HCT116 (cell line): ENCODE data around the gene HIPK2. TPM values are rescaled to one million over a fixed set of nuclear protein-coding genes. Genes with fewer than 3 reads are reported as not detected.
A peak's percentile ranks its signal among the peaks of the same experiment; 100 is the strongest.

Experiments
- ATAC-seq: fragments of 200-7000 bp; cut with Tn5 transposase; 2 replicates; pipeline ENCODE4 v1.9.1; 2020; ENCODE audit warnings: mild to moderate bottlenecking, moderate library complexity
- BruUV-seq: library from RNA; stranded (reverse); fragments of 400-500 nt; replicated peaks from 2 replicates; lab custom pipeline; 2021; lab: Mats Ljungman, UMichigan
- CTCF ChIA-PET: fragments of 300-600 bp; sonication (Branson Sonifier 250); formaldehyde crosslinking; loops from one replicate; lab custom pipeline; 2021; ENCODE audit warnings: antibody characterized with exemption; lab: Charles Lee
- POLR2A ChIA-PET: fragments of 300-600, 350-600 bp; sonication (Branson Sonifier 250); formaldehyde crosslinking; loops from one replicate; lab custom pipeline; 2021; ENCODE audit warnings: antibody characterized with exemption; lab: Charles Lee
- RAD21 ChIA-PET, 2 experiments: fragments of 300-600 bp; sonication (Branson Sonifier 250); formaldehyde crosslinking; loops; one replicate each; lab custom pipeline; 2023; ENCODE audit warnings: low total read pairs in 2 of 2; ENCODE audit not compliant: uncharacterized antibody in 2 of 2, unreplicated experiment in 2 of 2, low non-redundant PET in 1 of 2; lab: Charles Lee
- DNase-seq: peaks from one replicate; pipeline ENCODE4 v3.0.0-alpha.2; 2010; ENCODE audit warnings: low read depth, low spot score
- H2AFZ ChIP-seq: fragments of 200-600 bp; shearing (Covaris generic), sonication (generic); 2 replicates; pipeline ENCODE4 v1.6.1; 2017; ENCODE audit warnings: low read depth, mixed run types, mixed read lengths, antibody characterized with exemption, low read length; ENCODE audit not compliant: poor library complexity, severe bottlenecking
- H3K27ac ChIP-seq: 2 replicates; pipeline ENCODE4 v1.5.1; 2012; ENCODE audit warnings: low read depth, low read length
- H3K27me3 ChIP-seq: fragments of 200-600 bp; sonication (generic); 2 replicates; pipeline ENCODE4 v1.6.1; 2016; ENCODE audit warnings: mixed run types, low read length, mixed read lengths; ENCODE audit not compliant: insufficient read depth
- H3K36me3 ChIP-seq, 2 experiments: fragments of 200-500 bp in 1 of 2; fragments of 200-600 bp in 1 of 2; sonication (Bioruptor generic) in 1 of 2; sonication (generic) in 1 of 2; 2 replicates each; pipeline versions ENCODE4 v1.5.1 to v1.6.1; 2014 to 2016; ENCODE audit warnings: low read length in 2 of 2, inconsistent platforms in 1 of 2, mixed read lengths in 1 of 2, mixed run types in 1 of 2; ENCODE audit not compliant: insufficient read depth in 2 of 2, control insufficient read depth in 1 of 2
- H3K4me1 ChIP-seq, 2 experiments: fragments of 200-600 bp in 1 of 2; sonication (generic) in 1 of 2; 2 replicates each; pipeline versions ENCODE4 v1.5.1 to v1.6.1; 2012 to 2017; ENCODE audit warnings: low read length in 2 of 2, inconsistent platforms in 1 of 2, mild to moderate bottlenecking in 1 of 2, mixed read lengths in 1 of 2, mixed run types in 1 of 2, moderate library complexity in 1 of 2; ENCODE audit not compliant: insufficient read depth in 2 of 2, control insufficient read depth in 1 of 2
- H3K4me2 ChIP-seq: fragments of 200-600 bp; sonication (generic); 2 replicates; pipeline ENCODE4 v1.6.1; 2017; ENCODE audit warnings: mixed run types, low read length, mixed read lengths
- H3K4me3 ChIP-seq, 2 experiments: fragments of 200-600 bp in 1 of 2; sonication (generic) in 1 of 2; replicated peaks in 1 of 2; 2 replicates each; pipeline ENCODE4 v1.5.1; 2011 to 2016; ENCODE audit warnings: low read length in 2 of 2, control low read depth in 1 of 2, low read depth in 1 of 2, mild to moderate bottlenecking in 1 of 2, mixed read lengths in 1 of 2, mixed run types in 1 of 2
- H3K79me2 ChIP-seq: fragments of 200-600 bp; sonication (generic); 2 replicates; pipeline ENCODE4 v1.6.1; 2017; ENCODE audit warnings: mild to moderate bottlenecking, mixed run types, low read length, moderate library complexity, mixed read lengths; ENCODE audit not compliant: insufficient read depth
- H3K9ac ChIP-seq: fragments of 200-600 bp; sonication (generic); 2 replicates; pipeline ENCODE4 v1.6.1; 2016; ENCODE audit warnings: low read length, mixed read lengths
- H3K9me2 ChIP-seq: fragments of 200-600 bp; sonication (generic), shearing (Covaris generic); 2 replicates; pipeline ENCODE4 v1.6.1; 2017; ENCODE audit warnings: mixed run types, mild to moderate bottlenecking, moderate library complexity; ENCODE audit not compliant: insufficient read depth
- H3K9me3 ChIP-seq, 2 experiments: fragments of 200-500 bp in 1 of 2; fragments of 200-600 bp in 1 of 2; sonication (Bioruptor generic) in 1 of 2; sonication (generic) in 1 of 2; 2 replicates each; pipeline ENCODE4 v1.6.1; 2014 to 2017; ENCODE audit warnings: low read length in 2 of 2, mixed read lengths in 2 of 2, inconsistent platforms in 1 of 2, low read depth in 1 of 2, mild to moderate bottlenecking in 1 of 2, mixed run types in 1 of 2, moderate library complexity in 1 of 2; ENCODE audit not compliant: control insufficient read depth in 1 of 2, insufficient read depth in 1 of 2
- H4K20me1 ChIP-seq: fragments of 200-600 bp; sonication (generic), shearing (Covaris generic); 2 replicates; pipeline ENCODE4 v1.6.1; 2017; ENCODE audit warnings: mixed run types, mild to moderate bottlenecking, moderate library complexity; ENCODE audit not compliant: insufficient read depth
- CEBPB ChIP-seq: IDR thresholded peaks from 2 replicates; pipeline ENCODE4 v1.6.1; 2012; ENCODE audit warnings: low read depth
- EGR1 ChIP-seq: IDR thresholded peaks from 2 replicates; pipeline ENCODE4 v1.6.1; 2012; ENCODE audit warnings: low read depth
- ELF1 ChIP-seq: IDR thresholded peaks from 2 replicates; pipeline ENCODE4 v1.6.1; 2012; ENCODE audit warnings: low read depth, borderline replicate concordance
- EZH2phosphoT487 ChIP-seq: fragments of 200-600 bp; IDR thresholded peaks from 2 replicates; pipeline ENCODE4 v1.6.1; 2018; ENCODE audit warnings: antibody characterized with exemption, borderline replicate concordance
- FOSL1 ChIP-seq: IDR thresholded peaks from 2 replicates; pipeline ENCODE4 v1.6.1; 2012; ENCODE audit warnings: low read depth
- JUND ChIP-seq: IDR thresholded peaks from 2 replicates; pipeline ENCODE4 v1.6.1; 2012
- POLR2A ChIP-seq: IDR thresholded peaks from 2 replicates; pipeline ENCODE4 v1.7.0; 2011; ENCODE audit warnings: borderline replicate concordance; ENCODE audit not compliant: insufficient read depth, insufficient read length; ENCODE audit errors: extremely low read depth
- POLR2AphosphoS5 ChIP-seq: IDR thresholded peaks from 2 replicates; pipeline ENCODE4 v1.6.1; 2011; ENCODE audit warnings: mild to moderate bottlenecking, low read depth, low read length, moderate library complexity
- RAD21 ChIP-seq: IDR thresholded peaks from 2 replicates; pipeline ENCODE4 v1.6.1; 2012; ENCODE audit warnings: low read depth, mild to moderate bottlenecking
- SIN3A ChIP-seq: IDR thresholded peaks from 2 replicates; pipeline ENCODE4 v1.6.1; 2012; ENCODE audit warnings: low read depth
- TCF7L2 ChIP-seq: IDR thresholded peaks from 2 replicates; pipeline ENCODE4 v1.7.0; 2011; ENCODE audit warnings: borderline replicate concordance, inconsistent platforms; ENCODE audit not compliant: insufficient read depth, insufficient read length; ENCODE audit errors: extremely low read depth
- YY1 ChIP-seq: IDR thresholded peaks from 2 replicates; pipeline ENCODE4 v1.6.1; 2011; ENCODE audit warnings: low read length, low read depth, moderate library complexity, mild to moderate bottlenecking; ENCODE audit not compliant: insufficient replicate concordance; ENCODE audit errors: extremely low read depth
- ZNF274 ChIP-seq: fragments of 200-500 bp; sonication (Bioruptor generic); IDR thresholded peaks from 2 replicates; pipeline ENCODE4 v1.6.1; 2014; ENCODE audit warnings: mild to moderate bottlenecking, low read depth, low read length, inconsistent platforms
- intact Hi-C: fragments of 100-400 bp; cut with micrococcal nuclease; formaldehyde crosslinking; loops from 2 replicates; pipeline ENCODE4 v1.10.0; 2022
- total RNA-seq: library from RNA; stranded (reverse); gene quantifications from one replicate; pipeline ENCODE4 v1.2.1, GENCODE V29; 2021; ENCODE audit not compliant: unreplicated experiment
- TF ChIP-seq, protein P1 (sequence below), 3 experiments: fragments of 200-600 bp in 1 of 3; sonication (generic) in 1 of 3; IDR thresholded peaks in 2 of 3; conservative IDR thresholded peaks in 1 of 3; 2 replicates each; pipeline ENCODE4 v1.5.1; 2012 to 2017; ENCODE audit warnings: low read depth in 2 of 3, low read length in 2 of 3, antibody characterized with exemption in 1 of 3, borderline replicate concordance in 1 of 3, control low read depth in 1 of 3, mild to moderate bottlenecking in 1 of 3, mixed read lengths in 1 of 3, mixed run types in 1 of 3, moderate library complexity in 1 of 3; ENCODE audit not compliant: insufficient read depth in 1 of 3
- TF ChIP-seq, protein P2 (sequence below): IDR thresholded peaks from 2 replicates; pipeline ENCODE4 v1.6.1; 2011; ENCODE audit warnings: mild to moderate bottlenecking, low read length, moderate library complexity; ENCODE audit not compliant: insufficient replicate concordance; ENCODE audit errors: extremely low read depth
- TF ChIP-seq, protein P3 (sequence below): IDR thresholded peaks from 2 replicates; pipeline ENCODE4 v1.6.1; 2012
- TF ChIP-seq, protein P4 (sequence below): IDR thresholded peaks from 2 replicates; pipeline ENCODE4 v1.6.1; 2012

HIPK2 gene
- total RNA-seq, 1 experiment from 2014 or later, result 49.5 TPM

DNA sequence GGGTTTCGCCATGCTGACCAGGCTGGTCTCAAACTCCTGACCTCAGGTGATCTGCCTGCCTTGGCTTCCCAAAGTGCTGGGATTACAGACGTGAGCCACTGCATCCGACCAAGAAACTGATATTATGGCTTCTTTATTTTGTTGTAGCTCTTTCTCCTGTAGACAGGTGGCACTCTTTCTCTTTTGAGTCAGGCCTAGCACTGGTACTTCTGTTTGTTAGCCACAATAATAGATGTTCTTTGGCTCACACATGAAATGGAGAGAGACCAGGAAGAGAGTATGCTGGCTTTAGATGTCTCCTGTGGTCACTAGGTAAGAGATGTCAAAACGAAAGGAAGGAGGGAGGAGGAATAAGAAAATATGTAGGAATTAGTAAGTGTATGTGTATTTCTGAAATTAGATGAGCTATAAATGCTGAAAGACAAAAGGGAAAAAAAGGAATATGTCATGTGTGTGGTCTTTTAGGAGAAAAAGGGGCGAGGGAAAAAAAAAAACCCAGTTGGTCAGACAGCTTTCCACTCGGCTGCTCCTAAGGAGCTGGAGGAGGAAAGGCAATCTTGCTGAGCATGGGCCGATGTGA, 175.6 kb downstream of the HIPK2 start:
- TF ChIP-seq, protein P1, sequence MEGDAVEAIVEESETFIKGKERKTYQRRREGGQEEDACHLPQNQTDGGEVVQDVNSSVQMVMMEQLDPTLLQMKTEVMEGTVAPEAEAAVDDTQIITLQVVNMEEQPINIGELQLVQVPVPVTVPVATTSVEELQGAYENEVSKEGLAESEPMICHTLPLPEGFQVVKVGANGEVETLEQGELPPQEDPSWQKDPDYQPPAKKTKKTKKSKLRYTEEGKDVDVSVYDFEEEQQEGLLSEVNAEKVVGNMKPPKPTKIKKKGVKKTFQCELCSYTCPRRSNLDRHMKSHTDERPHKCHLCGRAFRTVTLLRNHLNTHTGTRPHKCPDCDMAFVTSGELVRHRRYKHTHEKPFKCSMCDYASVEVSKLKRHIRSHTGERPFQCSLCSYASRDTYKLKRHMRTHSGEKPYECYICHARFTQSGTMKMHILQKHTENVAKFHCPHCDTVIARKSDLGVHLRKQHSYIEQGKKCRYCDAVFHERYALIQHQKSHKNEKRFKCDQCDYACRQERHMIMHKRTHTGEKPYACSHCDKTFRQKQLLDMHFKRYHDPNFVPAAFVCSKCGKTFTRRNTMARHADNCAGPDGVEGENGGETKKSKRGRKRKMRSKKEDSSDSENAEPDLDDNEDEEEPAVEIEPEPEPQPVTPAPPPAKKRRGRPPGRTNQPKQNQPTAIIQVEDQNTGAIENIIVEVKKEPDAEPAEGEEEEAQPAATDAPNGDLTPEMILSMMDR (IDR thresholded peaks at IDR 0.05 in 2 of 3, conservative IDR thresholded peaks at IDR 0.05 in 1 of 3; ENCODE audit: borderline replicate concordance in 1 of 3, insufficient read depth in 1 of 3, low read depth in 2 of 3, low read length in 2 of 3), result peak; percentile 52 to 62 (median 53); a peak in 5 of 6 replicates
- no peak for TF ChIP-seq CEBPB
- TF ChIP-seq POLR2A, result no peak
- TF ChIP-seq FOSL1, result no peak
- no peak for TF ChIP-seq ELF1
- TF ChIP-seq SIN3A, result no peak
- TF ChIP-seq, protein P2, sequence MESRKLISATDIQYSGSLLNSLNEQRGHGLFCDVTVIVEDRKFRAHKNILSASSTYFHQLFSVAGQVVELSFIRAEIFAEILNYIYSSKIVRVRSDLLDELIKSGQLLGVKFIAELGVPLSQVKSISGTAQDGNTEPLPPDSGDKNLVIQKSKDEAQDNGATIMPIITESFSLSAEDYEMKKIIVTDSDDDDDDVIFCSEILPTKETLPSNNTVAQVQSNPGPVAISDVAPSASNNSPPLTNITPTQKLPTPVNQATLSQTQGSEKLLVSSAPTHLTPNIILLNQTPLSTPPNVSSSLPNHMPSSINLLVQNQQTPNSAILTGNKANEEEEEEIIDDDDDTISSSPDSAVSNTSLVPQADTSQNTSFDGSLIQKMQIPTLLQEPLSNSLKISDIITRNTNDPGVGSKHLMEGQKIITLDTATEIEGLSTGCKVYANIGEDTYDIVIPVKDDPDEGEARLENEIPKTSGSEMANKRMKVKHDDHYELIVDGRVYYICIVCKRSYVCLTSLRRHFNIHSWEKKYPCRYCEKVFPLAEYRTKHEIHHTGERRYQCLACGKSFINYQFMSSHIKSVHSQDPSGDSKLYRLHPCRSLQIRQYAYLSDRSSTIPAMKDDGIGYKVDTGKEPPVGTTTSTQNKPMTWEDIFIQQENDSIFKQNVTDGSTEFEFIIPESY, result no peak
- no peak for TF ChIP-seq EZH2phosphoT487
- no peak for TF ChIP-seq JUND
- no peak for TF ChIP-seq EGR1
- TF ChIP-seq ZNF274, result no peak
- TF ChIP-seq, protein P3, sequence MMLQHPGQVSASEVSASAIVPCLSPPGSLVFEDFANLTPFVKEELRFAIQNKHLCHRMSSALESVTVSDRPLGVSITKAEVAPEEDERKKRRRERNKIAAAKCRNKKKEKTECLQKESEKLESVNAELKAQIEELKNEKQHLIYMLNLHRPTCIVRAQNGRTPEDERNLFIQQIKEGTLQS, result no peak
- peak; percentile 69 for TF ChIP-seq RAD21
- no peak for TF ChIP-seq POLR2AphosphoS5
- TF ChIP-seq TCF7L2, result no peak
- TF ChIP-seq YY1, result no peak
- TF ChIP-seq, protein P4, sequence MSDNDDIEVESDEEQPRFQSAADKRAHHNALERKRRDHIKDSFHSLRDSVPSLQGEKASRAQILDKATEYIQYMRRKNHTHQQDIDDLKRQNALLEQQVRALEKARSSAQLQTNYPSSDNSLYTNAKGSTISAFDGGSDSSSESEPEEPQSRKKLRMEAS, result no peak
- TF ChIP-seq, all 23 proteins: peak for 2
- Histone ChIP-seq H3K9me2 (no peaks in the 10 kb centered on the region), H3K4me3 (no peak overlapping the region), H3K4me1 (no peaks in the 10 kb centered on the region), H3K79me2 (no peaks in the 10 kb centered on the region), H4K20me1 (no peaks in the 10 kb centered on the region), H3K4me2 (no peak overlapping the region), H3K9me3 (no peaks in the 10 kb centered on the region), H2AFZ (no peak overlapping the region), H3K36me3 (peaks cover 13 to 14% of the 10 kb centered on the region in 2 experiments), H3K27ac (no peak overlapping the region), H3K9ac (no peak overlapping the region), H3K27me3 (no peaks in the 10 kb centered on the region)
- no TSS peak for BruUV-seq
- ChIA-PET POLR2A (interaction anchor here (0.7 kb wide), 1 partner anchor 19 kb away, joined by 3 read pairs; no protein-coding TSS in a partner anchor), RAD21 (interaction anchor here (0.6 to 0.9 kb wide), 2 partner anchors 400 kb away, joined by 3 read pairs; no protein-coding TSS in a partner anchor), CTCF (interaction anchor here (0.6 to 2.5 kb wide), 22 partner anchors 8 to 404 kb away, joined by 3 to 19 read pairs (median 6); no protein-coding TSS in a partner anchor)
- ATAC-seq, result peak; percentile 89
- intact Hi-C loops, result loop anchor here (1.0 kb wide), 1 partner anchor 400 kb away; no protein-coding TSS in a partner anchor
- peak; percentile 15 for DNase-seq
